OCI-LY1 (cell line): ENCODE measurements around the gene CCNG2.

Experiments used
- H2AFZ ChIP-seq: fragments of 200-600 bp; sonication (generic), shearing (Covaris generic); 2 replicates; pipeline ENCODE4 v1.6.0; 2014; ENCODE audit warnings: antibody characterized with exemption, mild to moderate bottlenecking, low read length
- H3F3A ChIP-seq: fragments of 200-600 bp; sonication (generic), shearing (Covaris generic); 2 replicates; pipeline ENCODE4 v1.6.0; 2014; ENCODE audit warnings: mild to moderate bottlenecking, antibody characterized with exemption, low read length, moderate library complexity; ENCODE audit not compliant: insufficient read depth
- H3K27ac ChIP-seq: fragments of 200-600 bp; sonication (generic); 2 replicates; pipeline ENCODE4 v1.5.1; 2014; ENCODE audit warnings: low read length, mixed run types, mild to moderate bottlenecking, low read depth; ENCODE audit not compliant: poor library complexity, severe bottlenecking
- H3K27me3 ChIP-seq: fragments of 200-600 bp; sonication (generic); 2 replicates; pipeline ENCODE4 v1.6.0; 2014; ENCODE audit warnings: antibody characterized with exemption, mild to moderate bottlenecking, low read length, moderate library complexity; ENCODE audit not compliant: insufficient read depth
- H3K36me3 ChIP-seq: fragments of 200-600 bp; sonication (generic); 2 replicates; pipeline ENCODE4 v1.6.1; 2014; ENCODE audit warnings: mild to moderate bottlenecking, antibody characterized with exemption, low read length, moderate library complexity, mixed read lengths; ENCODE audit not compliant: insufficient read depth
- H3K4me1 ChIP-seq: fragments of 200-600 bp; sonication (generic); 2 replicates; pipeline ENCODE4 v1.5.1; 2014; ENCODE audit warnings: mild to moderate bottlenecking, low read length, moderate library complexity; ENCODE audit not compliant: insufficient read depth, severe bottlenecking
- H3K4me2 ChIP-seq: fragments of 200-600 bp; sonication (generic), shearing (Covaris generic); 2 replicates; pipeline ENCODE4 v1.6.1; 2014; ENCODE audit warnings: low read length
- H3K4me3 ChIP-seq: fragments of 200-600 bp; sonication (generic); 2 replicates; pipeline ENCODE4 v1.5.1; 2014; ENCODE audit warnings: low read length, low read depth, mild to moderate bottlenecking, mixed read lengths; ENCODE audit not compliant: poor library complexity, severe bottlenecking
- H3K79me2 ChIP-seq: fragments of 200-600 bp; shearing (Covaris generic); 2 replicates; pipeline ENCODE4 v1.6.1; 2016; ENCODE audit warnings: mixed run types, low read length, mixed read lengths; ENCODE audit not compliant: insufficient read depth
- H3K9ac ChIP-seq: fragments of 200-600 bp; sonication (generic), shearing (Covaris generic); 2 replicates; pipeline ENCODE4 v1.6.1; 2014; ENCODE audit warnings: mild to moderate bottlenecking, low read length, mixed read lengths
- H3K9me2 ChIP-seq: fragments of 200-600 bp; sonication (generic), shearing (Covaris generic); 2 replicates; pipeline ENCODE4 v1.6.1; 2014; ENCODE audit warnings: low read depth, mild to moderate bottlenecking, low read length, mixed read lengths
- H3K9me3 ChIP-seq: fragments of 200-600 bp; shearing (Covaris generic); 2 replicates; pipeline ENCODE4 v1.6.1; 2014; ENCODE audit warnings: low read length, mixed read lengths
- H4K20me1 ChIP-seq: fragments of 200-600 bp; sonication (generic), shearing (Covaris generic); 2 replicates; pipeline ENCODE4 v1.6.0; 2016; ENCODE audit warnings: mild to moderate bottlenecking, low read length; ENCODE audit not compliant: insufficient read depth
- EZH2 ChIP-seq: fragments of 200-600 bp; sonication (generic), shearing (Covaris generic); IDR thresholded peaks from 2 replicates; pipeline ENCODE4 v1.8.0; 2017; ENCODE audit warnings: borderline replicate concordance, mixed run types, mild to moderate bottlenecking, antibody characterized with exemption, low read length, moderate library complexity, mixed read lengths
- TF ChIP-seq, protein P1 (sequence below): fragments of 200-600 bp; sonication (generic), shearing (Covaris generic); IDR thresholded peaks from 2 replicates; pipeline ENCODE4 v1.5.1; 2017; ENCODE audit warnings: mild to moderate bottlenecking, antibody characterized with exemption, low read length, moderate library complexity, mixed read lengths

Gene CCNG2

DNA sequence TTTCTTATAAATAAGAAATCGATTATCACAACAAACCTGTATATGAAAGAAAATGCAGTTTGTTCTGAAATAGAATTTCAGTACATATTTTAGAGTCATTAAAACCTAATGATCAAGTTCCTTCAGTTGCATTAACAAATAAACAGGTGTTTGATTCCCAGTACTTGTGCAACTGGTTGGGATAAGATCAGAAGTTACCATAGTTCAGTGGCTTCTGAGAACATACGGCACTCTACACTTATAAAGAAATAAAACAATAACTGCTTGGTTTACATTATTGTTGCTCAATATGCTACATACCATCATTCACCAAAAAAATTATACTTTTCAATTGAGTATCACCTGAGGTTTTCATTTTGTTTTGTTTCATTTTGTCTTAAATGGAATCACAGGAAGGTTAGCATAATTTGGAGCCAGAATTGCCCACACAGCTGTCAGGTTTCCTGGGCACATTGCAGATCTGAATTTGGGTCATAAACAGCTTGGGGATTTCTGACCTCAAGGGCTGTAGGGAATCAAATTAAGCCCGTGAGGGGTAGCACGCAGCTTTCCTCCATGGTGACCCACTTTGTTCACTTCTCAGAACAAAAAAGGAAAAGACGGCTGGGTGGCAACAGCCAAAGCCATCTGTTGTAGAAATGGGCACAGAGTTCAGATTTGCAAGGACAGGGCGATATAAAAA, 14.9 kb upstream of the CCNG2 start:
- Histone ChIP-seq H3K9ac (peak overlapping the region; percentile 19; the same call in 1 of the 2 replicates), H3K9me2 (no peaks in the 10 kb centered on the region), H3K79me2 (no peaks in the 10 kb centered on the region), H3K27ac (peak overlapping the region; percentile 73), H3K4me2 (peak overlapping the region; percentile 53), H3K27me3 (no peaks in the 10 kb centered on the region), H3K4me1 (peaks cover 50% of the 10 kb centered on the region), H3K9me3 (no peaks in the 10 kb centered on the region), H3K36me3 (no peaks in the 10 kb centered on the region), H4K20me1 (no peaks in the 10 kb centered on the region), H2AFZ (0 out of 2 replicates have a peak overlapping the region, but pooled peaks have one; percentile 11), H3K4me3 (no peak overlapping the region), H3F3A (no peaks in the 10 kb centered on the region)
- TF ChIP-seq EZH2, result no peak
- TF ChIP-seq, protein P1, sequence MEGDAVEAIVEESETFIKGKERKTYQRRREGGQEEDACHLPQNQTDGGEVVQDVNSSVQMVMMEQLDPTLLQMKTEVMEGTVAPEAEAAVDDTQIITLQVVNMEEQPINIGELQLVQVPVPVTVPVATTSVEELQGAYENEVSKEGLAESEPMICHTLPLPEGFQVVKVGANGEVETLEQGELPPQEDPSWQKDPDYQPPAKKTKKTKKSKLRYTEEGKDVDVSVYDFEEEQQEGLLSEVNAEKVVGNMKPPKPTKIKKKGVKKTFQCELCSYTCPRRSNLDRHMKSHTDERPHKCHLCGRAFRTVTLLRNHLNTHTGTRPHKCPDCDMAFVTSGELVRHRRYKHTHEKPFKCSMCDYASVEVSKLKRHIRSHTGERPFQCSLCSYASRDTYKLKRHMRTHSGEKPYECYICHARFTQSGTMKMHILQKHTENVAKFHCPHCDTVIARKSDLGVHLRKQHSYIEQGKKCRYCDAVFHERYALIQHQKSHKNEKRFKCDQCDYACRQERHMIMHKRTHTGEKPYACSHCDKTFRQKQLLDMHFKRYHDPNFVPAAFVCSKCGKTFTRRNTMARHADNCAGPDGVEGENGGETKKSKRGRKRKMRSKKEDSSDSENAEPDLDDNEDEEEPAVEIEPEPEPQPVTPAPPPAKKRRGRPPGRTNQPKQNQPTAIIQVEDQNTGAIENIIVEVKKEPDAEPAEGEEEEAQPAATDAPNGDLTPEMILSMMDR, result no peak

DNA sequence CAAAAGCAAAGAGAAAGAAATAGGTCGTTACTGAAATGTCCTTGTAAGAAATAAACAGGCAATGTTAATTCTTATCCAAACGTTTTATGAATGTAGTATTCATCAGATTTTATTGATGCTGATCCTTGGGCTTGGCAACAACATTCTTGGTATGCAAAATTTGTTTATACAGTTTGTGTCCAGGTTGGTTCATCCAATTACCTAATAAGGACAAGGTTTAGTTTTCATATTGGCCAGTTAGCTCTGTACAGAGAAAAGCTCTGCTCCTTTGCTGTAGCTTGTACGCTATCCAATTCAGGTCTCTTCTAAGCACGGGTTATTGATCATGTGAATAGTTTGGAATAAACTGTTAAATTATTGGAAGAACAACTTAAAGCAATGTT, 14.4 kb upstream of the CCNG2 start:
- Histone ChIP-seq H4K20me1 (no peaks in the 10 kb centered on the region), H3K27me3 (no peaks in the 10 kb centered on the region), H3K9me2 (no peaks in the 10 kb centered on the region), H3K27ac (peak overlapping the region; percentile 73), H3F3A (no peaks in the 10 kb centered on the region), H3K4me3 (no peak overlapping the region), H2AFZ (0 out of 2 replicates have a peak overlapping the region, but pooled peaks have one; percentile 11), H3K36me3 (no peaks in the 10 kb centered on the region), H3K4me2 (peak overlapping the region; percentile 53), H3K9me3 (no peaks in the 10 kb centered on the region), H3K4me1 (peaks cover 51% of the 10 kb centered on the region), H3K79me2 (no peaks in the 10 kb centered on the region), H3K9ac (peak overlapping the region; percentile 19; the same call in 1 of the 2 replicates)
- TF ChIP-seq, protein P1, result no peak
- TF ChIP-seq EZH2, result no peak

DNA sequence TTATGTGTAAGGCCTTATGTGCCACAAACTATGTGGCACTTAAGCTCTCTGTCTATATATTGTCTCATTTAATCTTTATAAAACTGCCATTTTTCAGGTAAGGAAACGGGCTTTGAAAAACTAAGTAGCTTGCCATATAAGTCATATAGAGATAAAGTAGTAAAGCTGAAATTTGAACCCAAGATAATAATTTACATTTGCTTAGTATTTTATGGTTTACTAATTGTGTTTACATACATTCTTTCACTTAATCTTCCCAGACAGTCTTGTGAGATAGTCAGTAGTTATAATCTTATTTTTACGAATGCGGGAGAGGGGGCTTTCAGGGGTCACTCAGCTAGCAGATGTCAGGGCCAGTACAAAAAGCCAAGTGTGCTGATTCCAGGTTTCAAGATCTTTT, 13.9 kb upstream of the CCNG2 start:
- Histone ChIP-seq H4K20me1 (no peaks in the 10 kb centered on the region), H3K9ac (no peak overlapping the region; the same call in 1 of the 2 replicates), H3K79me2 (no peaks in the 10 kb centered on the region), H2AFZ (0 out of 2 replicates have a peak overlapping the region, but pooled peaks have one; percentile 11), H3K4me2 (peak overlapping the region; percentile 53; the same call in 1 of the 2 replicates), H3K4me3 (no peak overlapping the region), H3K27me3 (no peaks in the 10 kb centered on the region), H3K4me1 (peaks cover 51% of the 10 kb centered on the region), H3K9me3 (no peaks in the 10 kb centered on the region), H3K9me2 (no peaks in the 10 kb centered on the region), H3K36me3 (no peaks in the 10 kb centered on the region), H3K27ac (peak overlapping the region; percentile 73), H3F3A (no peaks in the 10 kb centered on the region)
- TF ChIP-seq, protein P1, result no peak
- TF ChIP-seq EZH2, result no peak
